PC-3 (cell line): ENCODE results near the gene RPL19. TPM values are rescaled to one million over a fixed set of nuclear protein-coding genes. Genes with fewer than 3 reads are reported as not detected.

Experiments
- ATAC-seq: fragments of 200-7000 bp; cut with Tn5 transposase; 2 replicates; pipeline ENCODE4 v1.9.1; 2020; ENCODE audit warnings: mild to moderate bottlenecking, moderate library complexity
- Bru-seq: library from RNA; stranded (reverse); fragments of 400-500 nt; gene quantifications from one replicate; lab custom pipeline; 2021; lab: Mats Ljungman, UMichigan
- BruChase-seq, 2 experiments: library from RNA; stranded (reverse); fragments of 400-500 nt; gene quantifications; one replicate each; lab custom pipeline; 2021; lab: Mats Ljungman, UMichigan
- BruUV-seq: library from RNA; stranded (reverse); fragments of 400-500 nt; replicated peaks from 2 replicates; lab custom pipeline; 2021; lab: Mats Ljungman, UMichigan
- CTCF ChIA-PET: fragments of 300-600 bp; sonication (Branson Sonifier 250); formaldehyde crosslinking; loops from one replicate; lab custom pipeline; 2022; ENCODE audit warnings: antibody characterized with exemption; lab: Charles Lee
- POLR2A ChIA-PET: fragments of 300-600 bp; sonication (Branson Sonifier 250); formaldehyde crosslinking; loops from one replicate; lab custom pipeline; 2022; ENCODE audit warnings: antibody characterized with exemption; ENCODE audit not compliant: unreplicated experiment; lab: Charles Lee
- DNase-seq: peaks from one replicate; pipeline ENCODE4 v3.0.0-alpha.2; 2015
- H2AFZ ChIP-seq: fragments of 300-600 bp; sonication (generic); 2 replicates; pipeline ENCODE4 v1.6.0; 2016; ENCODE audit warnings: antibody characterized with exemption, low read length
- H3F3A ChIP-seq: fragments of 300-600 bp; sonication (generic); one replicate; pipeline ENCODE4 v1.6.0; 2017; ENCODE audit warnings: antibody characterized with exemption, low read length, control low read depth, mild to moderate bottlenecking; ENCODE audit not compliant: unreplicated experiment
- H3K27ac ChIP-seq: fragments of 300-600 bp; sonication (generic); 2 replicates; pipeline ENCODE4 v1.5.1; 2016; ENCODE audit warnings: mild to moderate bottlenecking, low read length
- H3K27me3 ChIP-seq: fragments of 300-600 bp; sonication (generic); 2 replicates; pipeline ENCODE4 v1.6.1; 2016; ENCODE audit warnings: low read length, mixed read lengths
- H3K36me3 ChIP-seq: fragments of 300-600 bp; sonication (generic); 2 replicates; pipeline ENCODE4 v1.6.1; 2016; ENCODE audit warnings: low read depth, mixed run types, low read length, mixed read lengths
- H3K4me1 ChIP-seq: fragments of 300-600 bp; sonication (generic); 2 replicates; pipeline ENCODE4 v1.5.1; 2016; ENCODE audit warnings: low read length; ENCODE audit not compliant: insufficient read depth
- H3K4me2 ChIP-seq: fragments of 300-600 bp; sonication (generic); 2 replicates; pipeline ENCODE4 v1.6.0; 2016; ENCODE audit warnings: low read length
- H3K4me3 ChIP-seq: fragments of 300-600 bp; sonication (generic); 2 replicates; pipeline ENCODE4 v1.5.1; 2016; ENCODE audit warnings: mild to moderate bottlenecking, low read length, mixed read lengths
- H3K79me2 ChIP-seq: fragments of 300-600 bp; sonication (generic); 2 replicates; pipeline ENCODE4 v1.6.1; 2017; ENCODE audit warnings: low read length, mixed read lengths
- H3K9ac ChIP-seq: fragments of 300-600 bp; sonication (generic); 2 replicates; pipeline ENCODE4 v1.6.0; 2016; ENCODE audit warnings: mild to moderate bottlenecking, low read length
- H3K9me2 ChIP-seq: fragments of 300-600 bp; sonication (generic); replicated peaks from 2 replicates; pipeline ENCODE4 v1.6.1; 2016; ENCODE audit warnings: mixed run types, low read length, mixed read lengths
- H3K9me3 ChIP-seq: fragments of 300-600 bp; sonication (generic); 2 replicates; pipeline ENCODE4 v1.6.1; 2016; ENCODE audit warnings: low read length, mixed read lengths
- H4K20me1 ChIP-seq: fragments of 300-600 bp; sonication (generic); 2 replicates; pipeline ENCODE4 v1.6.1; 2016; ENCODE audit warnings: low read length, mixed read lengths
- EZH2 ChIP-seq: fragments of 300-600 bp; sonication (generic); IDR thresholded peaks from one replicate; pipeline ENCODE4 v1.6.1; 2017; ENCODE audit warnings: antibody characterized with exemption, mild to moderate bottlenecking, low read length; ENCODE audit not compliant: unreplicated experiment
- EZH2phosphoT487 ChIP-seq: fragments of 300-600 bp; sonication (generic); IDR thresholded peaks from 2 replicates; pipeline ENCODE4 v1.6.1; 2018; ENCODE audit warnings: mild to moderate bottlenecking, antibody characterized with exemption, low read length, borderline replicate concordance
- intact Hi-C: fragments of 100-400 bp; cut with micrococcal nuclease; formaldehyde crosslinking; loops from 2 replicates; pipeline ENCODE4 v1.9.0; 2023
- long read RNA-seq: library from polyadenylated mRNA; unstranded; transcript quantifications from one replicate; pipeline ENCODE4 v2.0.0, GENCODE V29; 2021; ENCODE audit not compliant: unreplicated experiment
- total RNA-seq: library from RNA; depleted of rRNA; stranded (reverse); fragments of >200 nt; gene quantifications from 2 replicates; pipeline ENCODE4 v1.2.3, GENCODE V29; 2014; rRNA removed
- TF ChIP-seq, protein P1 (sequence below): fragments of 300-600 bp; sonication (generic); conservative IDR thresholded peaks from 2 replicates; pipeline ENCODE4 v1.5.1; 2017; ENCODE audit warnings: antibody characterized with exemption, low read depth, mild to moderate bottlenecking, low read length

Gene RPL19
- 2,496 and 2,509 TPM in 2 replicates for total RNA-seq
- percentile 99 among the genes with signal in this experiment for Bru-seq, nascent RNA
- percentile 99 among the genes with signal in this experiment for BruChase-seq, experiment 1, labeled RNA remaining after a 6-hour chase
- percentile 98 among the genes with signal in this experiment for BruChase-seq, experiment 2, labeled RNA remaining after a 2-hour chase
- long read RNA-seq, transcript RPL19-201 (6 exons, 737 nt), result major isoform, 460 of 547 reads
- long read RNA-seq, partial matches to known transcripts, result 77 of 547 reads
- long read RNA-seq, other reads (novel, unspliced or antisense), result 3 of 547 reads

DNA sequence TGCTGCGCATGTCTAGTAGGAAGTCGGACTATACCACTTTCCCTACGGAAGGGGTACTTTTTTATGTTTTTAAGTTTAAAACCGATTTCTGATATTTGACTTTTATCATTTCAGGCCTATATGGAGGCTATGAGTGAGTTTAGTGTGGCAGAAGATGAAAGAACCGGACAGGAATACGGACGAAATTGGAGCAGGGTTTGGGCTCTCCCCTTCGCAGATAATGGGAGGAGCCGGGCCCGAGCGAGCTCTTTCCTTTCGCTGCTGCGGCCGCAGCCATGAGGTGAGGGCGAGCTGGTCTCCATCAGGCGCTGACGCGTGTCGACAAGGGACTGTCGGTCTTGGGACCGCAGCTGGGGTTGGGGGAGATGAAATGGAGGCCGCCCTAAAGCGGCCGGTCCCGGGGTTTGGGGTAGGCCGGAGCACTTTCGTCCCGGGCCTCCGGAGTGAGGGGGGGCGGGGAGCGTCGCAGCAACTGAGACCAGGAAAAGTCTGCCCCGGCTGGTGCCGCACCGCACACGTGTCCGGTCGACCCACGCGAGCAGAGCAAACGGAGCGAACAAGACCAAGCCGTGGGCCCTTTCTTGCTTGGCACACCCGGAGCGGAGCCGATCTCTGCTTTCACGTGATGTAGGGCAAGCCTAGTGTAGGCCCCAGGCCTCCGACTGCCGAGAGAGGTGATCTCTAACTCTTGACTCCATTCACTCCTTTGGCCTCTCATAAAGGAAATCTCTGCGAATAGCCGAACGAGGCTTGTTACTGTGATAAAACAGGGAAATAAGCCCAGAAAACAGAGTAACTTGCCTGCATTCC is at the start of gene RPL19:
RPL19 (plus strand) TSS at position 214 of the 810 bp plus-strand sequence; CDS start at position 276, 62 bp downstream.
- Histone ChIP-seq H3K9me2 (no peaks in the 10 kb centered on the region), H3K27me3 (no peaks in the 10 kb centered on the region), H4K20me1 (peaks cover 23% of the 10 kb centered on the region), H3K9ac (peak within 1 kb of the TSS; percentile 99), H3K4me2 (peak within 1 kb of the TSS; percentile 88), H3K79me2 (peaks cover 42% of the 10 kb centered on the region), H2AFZ (peak within 1 kb of the TSS; percentile 100), H3K36me3 (peaks cover 29% of the 10 kb centered on the region), H3K4me1 (peaks cover 24% of the 10 kb centered on the region; the same call in 1 of the 2 replicates), H3K4me3 (peak within 1 kb of the TSS; percentile 93), H3K27ac (peak within 1 kb of the TSS; percentile 94), H3K9me3 (no peaks in the 10 kb centered on the region), H3F3A (no peaks in the 10 kb centered on the region)
- BruUV-seq, result no TSS peak
- no peak for TF ChIP-seq EZH2phosphoT487
- no peak for TF ChIP-seq EZH2
- TF ChIP-seq, protein P1, sequence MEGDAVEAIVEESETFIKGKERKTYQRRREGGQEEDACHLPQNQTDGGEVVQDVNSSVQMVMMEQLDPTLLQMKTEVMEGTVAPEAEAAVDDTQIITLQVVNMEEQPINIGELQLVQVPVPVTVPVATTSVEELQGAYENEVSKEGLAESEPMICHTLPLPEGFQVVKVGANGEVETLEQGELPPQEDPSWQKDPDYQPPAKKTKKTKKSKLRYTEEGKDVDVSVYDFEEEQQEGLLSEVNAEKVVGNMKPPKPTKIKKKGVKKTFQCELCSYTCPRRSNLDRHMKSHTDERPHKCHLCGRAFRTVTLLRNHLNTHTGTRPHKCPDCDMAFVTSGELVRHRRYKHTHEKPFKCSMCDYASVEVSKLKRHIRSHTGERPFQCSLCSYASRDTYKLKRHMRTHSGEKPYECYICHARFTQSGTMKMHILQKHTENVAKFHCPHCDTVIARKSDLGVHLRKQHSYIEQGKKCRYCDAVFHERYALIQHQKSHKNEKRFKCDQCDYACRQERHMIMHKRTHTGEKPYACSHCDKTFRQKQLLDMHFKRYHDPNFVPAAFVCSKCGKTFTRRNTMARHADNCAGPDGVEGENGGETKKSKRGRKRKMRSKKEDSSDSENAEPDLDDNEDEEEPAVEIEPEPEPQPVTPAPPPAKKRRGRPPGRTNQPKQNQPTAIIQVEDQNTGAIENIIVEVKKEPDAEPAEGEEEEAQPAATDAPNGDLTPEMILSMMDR, result no peak
- intact Hi-C loops, result no loop called here
- ATAC-seq, result peak; percentile 40
- ChIA-PET POLR2A (interaction anchor here (0.6 to 1.2 kb wide), 4 partner anchors 21 to 729 kb away, joined by 3 to 17 read pairs (median 4); partner anchors contain the start of gene CDK12), CTCF (interaction anchor here (1.4 kb wide), 1 partner anchor 36 kb away, joined by 4 read pairs; no protein-coding TSS in a partner anchor)
- DNase-seq, result no peak

DNA sequence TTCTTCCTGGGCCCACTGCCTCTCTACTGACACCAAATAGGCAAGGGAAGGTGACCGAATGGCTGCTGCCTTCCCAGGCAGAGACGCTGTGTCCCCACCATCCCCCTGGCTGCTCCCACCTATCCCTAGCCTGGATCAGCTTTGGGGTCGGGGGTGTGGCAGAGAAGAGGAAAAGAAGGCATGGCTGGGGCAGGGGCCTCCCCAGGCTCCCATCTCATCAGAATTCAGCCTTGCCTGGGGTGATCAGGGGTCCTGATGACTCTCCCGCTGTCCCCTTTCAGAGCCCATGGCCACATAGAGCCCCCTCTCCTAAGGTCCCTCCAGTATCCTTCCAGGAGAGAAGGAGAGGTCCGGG is 49.3 kb upstream of the RPL19 start:
- intact Hi-C loops, result no loop called here
- Histone ChIP-seq H3K27me3 (peaks cover 6% of the 10 kb centered on the region; the same call in 1 of the 2 replicates), H3K9ac (no peak overlapping the region), H3K36me3 (no peaks in the 10 kb centered on the region), H3K9me3 (no peaks in the 10 kb centered on the region), H3K9me2 (no peaks in the 10 kb centered on the region), H3F3A (no peaks in the 10 kb centered on the region), H3K4me1 (peaks cover 7% of the 10 kb centered on the region), H3K79me2 (no peaks in the 10 kb centered on the region), H3K4me3 (no peak overlapping the region), H2AFZ (no peak overlapping the region), H3K27ac (no peak overlapping the region), H4K20me1 (no peaks in the 10 kb centered on the region), H3K4me2 (no peak overlapping the region)
- BruUV-seq, result no TSS peak
- DNase-seq, result no peak
- ChIA-PET CTCF (interaction anchor here (0.7 kb wide), 1 partner anchor 80 kb away, joined by 6 read pairs; no protein-coding TSS in a partner anchor), POLR2A (no interaction called here)
- TF ChIP-seq EZH2 (no peak), EZH2phosphoT487 (no peak)
- TF ChIP-seq, protein P1, result no peak
- no peak for ATAC-seq
